ENCODE measurements around the gene CCDC106.

CCDC106 gene

GRCh38 chr19:55646889-55647731 lies 902 bp upstream of the CCDC106 start:
- TF ChIP-seq EZH2phosphoT487 (IDR thresholded peaks at IDR 0.05; ENCODE audit: low read length) (no peak), EZH2 (optimal IDR thresholded peaks at IDR 0.05; ENCODE audit: low read depth, low read length) (no peak)
- TF ChIP-seq, protein P1, sequence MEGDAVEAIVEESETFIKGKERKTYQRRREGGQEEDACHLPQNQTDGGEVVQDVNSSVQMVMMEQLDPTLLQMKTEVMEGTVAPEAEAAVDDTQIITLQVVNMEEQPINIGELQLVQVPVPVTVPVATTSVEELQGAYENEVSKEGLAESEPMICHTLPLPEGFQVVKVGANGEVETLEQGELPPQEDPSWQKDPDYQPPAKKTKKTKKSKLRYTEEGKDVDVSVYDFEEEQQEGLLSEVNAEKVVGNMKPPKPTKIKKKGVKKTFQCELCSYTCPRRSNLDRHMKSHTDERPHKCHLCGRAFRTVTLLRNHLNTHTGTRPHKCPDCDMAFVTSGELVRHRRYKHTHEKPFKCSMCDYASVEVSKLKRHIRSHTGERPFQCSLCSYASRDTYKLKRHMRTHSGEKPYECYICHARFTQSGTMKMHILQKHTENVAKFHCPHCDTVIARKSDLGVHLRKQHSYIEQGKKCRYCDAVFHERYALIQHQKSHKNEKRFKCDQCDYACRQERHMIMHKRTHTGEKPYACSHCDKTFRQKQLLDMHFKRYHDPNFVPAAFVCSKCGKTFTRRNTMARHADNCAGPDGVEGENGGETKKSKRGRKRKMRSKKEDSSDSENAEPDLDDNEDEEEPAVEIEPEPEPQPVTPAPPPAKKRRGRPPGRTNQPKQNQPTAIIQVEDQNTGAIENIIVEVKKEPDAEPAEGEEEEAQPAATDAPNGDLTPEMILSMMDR (IDR thresholded peaks at IDR 0.05; ENCODE audit: low read length), result no peak
- peaks cover 21% of the 10 kb centered on the region for H3K79me2 ChIP-seq (ENCODE audit: low read length)
- H3K27me3 ChIP-seq (replicated peaks; ENCODE audit: insufficient read depth, low read length), result no peaks in the 10 kb centered on the region
- peaks cover 13% of the 10 kb centered on the region for H3F3A ChIP-seq (ENCODE audit: insufficient read depth, low read length)
- H4K20me1 ChIP-seq (ENCODE audit: insufficient read depth, low read length), result no peaks in the 10 kb centered on the region
- no peak for DNase-seq
- no peaks in the 10 kb centered on the region for H3K9me2 ChIP-seq (replicated peaks; ENCODE audit: insufficient read depth, low read length)
- H2AFZ ChIP-seq (ENCODE audit: low read length), result peak overlapping the region; percentile 38; the same call in 1 of the 2 replicates
- H3K9ac ChIP-seq (ENCODE audit: low read length), result peak overlapping the region; percentile 64; the same call in 1 of the 2 replicates
- peak overlapping the region; percentile 61 for H3K4me3 ChIP-seq (ENCODE audit: low read length)
- H3K9me3 ChIP-seq (replicated peaks; ENCODE audit: insufficient read depth, low read length), result no peaks in the 10 kb centered on the region
- peak overlapping the region; percentile 49 for H3K4me2 ChIP-seq (ENCODE audit: low read depth, low read length)
- peaks cover 21% of the 10 kb centered on the region; the same call in 1 of the 2 replicates for H3K4me1 ChIP-seq (ENCODE audit: low read length)
- no peak overlapping the region for H3K27ac ChIP-seq (ENCODE audit: low read length)
- H3K36me3 ChIP-seq (replicated peaks; ENCODE audit: insufficient read depth, low read length), result no peaks in the 10 kb centered on the region

DNA sequence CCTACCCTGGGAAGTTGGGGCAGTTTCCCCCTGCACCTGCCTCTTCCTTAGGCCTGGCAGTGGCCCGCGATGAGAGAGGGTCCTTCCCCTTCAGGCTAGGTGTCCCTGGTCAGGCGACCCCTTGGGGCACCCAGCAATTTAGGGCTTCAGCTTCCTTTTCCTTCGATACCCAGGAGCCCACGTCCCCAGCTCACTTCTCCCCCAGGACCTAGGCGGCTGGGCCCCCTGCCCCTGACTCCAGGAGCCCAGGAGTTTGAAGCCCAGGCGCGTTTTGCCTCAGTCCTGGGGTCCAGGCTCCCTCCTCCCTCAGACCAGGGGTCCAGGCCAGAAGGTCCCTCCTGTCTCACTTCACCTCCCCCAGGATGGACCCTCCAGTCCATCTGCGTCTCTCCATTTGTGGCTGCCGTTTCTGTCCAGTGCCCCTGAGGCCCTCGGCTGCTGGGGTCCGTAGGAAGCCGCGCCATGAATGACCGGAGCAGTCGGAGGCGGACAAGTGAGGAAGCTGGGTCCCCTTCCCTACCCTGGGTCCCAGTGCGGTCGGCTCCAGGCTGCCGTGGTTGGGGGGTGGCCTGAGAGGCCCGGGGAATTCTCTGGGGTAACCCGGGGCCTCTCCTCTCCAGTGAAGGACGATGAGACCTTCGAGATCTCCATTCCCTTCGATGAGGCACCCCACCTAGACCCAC lies 714 bp downstream of the CCDC106 start:
- Histone ChIP-seq H3K27me3 (replicated peaks; ENCODE audit: insufficient read depth, low read length) (no peaks in the 10 kb centered on the region), H3K9me3 (replicated peaks; ENCODE audit: insufficient read depth, low read length) (no peaks in the 10 kb centered on the region), H3K27ac (ENCODE audit: low read length) (no peak overlapping the region), H3F3A (ENCODE audit: insufficient read depth, low read length) (peaks cover 10% of the 10 kb centered on the region), H2AFZ (ENCODE audit: low read length) (no peak overlapping the region), H3K36me3 (replicated peaks; ENCODE audit: insufficient read depth, low read length) (no peaks in the 10 kb centered on the region), H3K79me2 (ENCODE audit: low read length) (peaks cover 20% of the 10 kb centered on the region), H3K4me2 (ENCODE audit: low read depth, low read length) (peak overlapping the region; percentile 49; the same call in 1 of the 2 replicates), H4K20me1 (ENCODE audit: insufficient read depth, low read length) (no peaks in the 10 kb centered on the region), H3K9me2 (replicated peaks; ENCODE audit: insufficient read depth, low read length) (no peaks in the 10 kb centered on the region), H3K4me1 (ENCODE audit: low read length) (peaks cover 10% of the 10 kb centered on the region; the same call in 1 of the 2 replicates), H3K4me3 (ENCODE audit: low read length) (peak overlapping the region; percentile 61), H3K9ac (ENCODE audit: low read length) (peak overlapping the region; percentile 64; the same call in 1 of the 2 replicates)
- TF ChIP-seq, protein P1 (IDR thresholded peaks at IDR 0.05; ENCODE audit: low read length), result no peak
- TF ChIP-seq EZH2 (optimal IDR thresholded peaks at IDR 0.05; ENCODE audit: low read depth, low read length) (no peak), EZH2phosphoT487 (IDR thresholded peaks at IDR 0.05; ENCODE audit: low read length) (no peak)
- no peak for DNase-seq

DNA sequence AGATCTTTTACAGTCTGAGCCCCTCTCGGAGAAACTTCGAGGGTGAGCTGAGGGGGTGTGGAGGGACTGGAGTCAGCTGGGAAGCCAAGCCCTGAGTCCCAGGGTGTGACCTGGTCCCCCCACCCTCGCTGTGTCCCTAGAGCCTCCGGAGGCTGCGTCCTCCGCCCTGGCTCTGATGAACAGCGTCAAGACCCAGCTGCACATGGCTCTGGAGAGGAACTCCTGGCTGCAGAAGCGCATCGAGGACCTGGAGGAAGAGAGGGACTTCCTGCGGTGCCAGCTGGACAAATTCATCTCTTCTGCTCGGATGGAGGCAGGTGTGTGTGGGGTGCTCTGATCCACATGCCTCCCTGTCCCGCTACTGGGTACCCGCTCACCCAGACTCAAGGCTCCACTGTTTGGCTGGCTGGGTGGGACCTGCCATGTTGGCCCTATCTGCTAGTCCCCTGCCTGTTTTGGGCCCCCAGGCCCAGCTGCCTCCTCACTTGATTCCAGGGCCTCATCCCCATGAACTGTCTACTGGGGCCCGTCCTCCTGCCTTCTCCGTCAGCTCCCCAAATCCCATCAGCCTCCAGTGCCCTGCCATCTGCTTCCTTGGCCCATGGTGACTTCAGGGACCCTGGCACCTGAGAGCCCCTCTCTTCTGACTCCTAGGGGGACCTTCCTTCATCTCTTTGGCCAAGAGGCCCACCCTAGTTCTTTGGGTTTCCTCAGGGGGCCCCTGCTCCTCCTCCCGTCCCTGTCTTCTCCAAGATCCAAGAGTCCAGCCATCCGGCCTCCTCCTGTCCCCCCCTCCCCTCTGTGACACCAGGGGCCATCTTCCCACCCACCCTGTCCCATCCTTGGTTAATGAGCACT lies 1.5 kb downstream of the CCDC106 start:
- peaks cover 12% of the 10 kb centered on the region for H3K79me2 ChIP-seq (ENCODE audit: low read length)
- H3K9me3 ChIP-seq (replicated peaks; ENCODE audit: insufficient read depth, low read length), result no peaks in the 10 kb centered on the region
- H3K4me2 ChIP-seq (ENCODE audit: low read depth, low read length), result no peak overlapping the region
- no peak overlapping the region for H3K9ac ChIP-seq (ENCODE audit: low read length)
- H3K27me3 ChIP-seq (replicated peaks; ENCODE audit: insufficient read depth, low read length), result no peaks in the 10 kb centered on the region
- no peaks in the 10 kb centered on the region for H3K9me2 ChIP-seq (replicated peaks; ENCODE audit: insufficient read depth, low read length)
- no peak for DNase-seq
- no peak overlapping the region for H2AFZ ChIP-seq (ENCODE audit: low read length)
- peaks cover 4% of the 10 kb centered on the region; the same call in 1 of the 2 replicates for H3K4me1 ChIP-seq (ENCODE audit: low read length)
- H3K27ac ChIP-seq (ENCODE audit: low read length), result no peak overlapping the region
- no peak overlapping the region for H3K4me3 ChIP-seq (ENCODE audit: low read length)
- TF ChIP-seq EZH2 (optimal IDR thresholded peaks at IDR 0.05; ENCODE audit: low read depth, low read length) (no peak), EZH2phosphoT487 (IDR thresholded peaks at IDR 0.05; ENCODE audit: low read length) (no peak)
- TF ChIP-seq, protein P1 (IDR thresholded peaks at IDR 0.05; ENCODE audit: low read length), result no peak
- H3K36me3 ChIP-seq (replicated peaks; ENCODE audit: insufficient read depth, low read length), result no peaks in the 10 kb centered on the region
- H4K20me1 ChIP-seq (ENCODE audit: insufficient read depth, low read length), result no peaks in the 10 kb centered on the region
- H3F3A ChIP-seq (ENCODE audit: insufficient read depth, low read length), result peaks cover 10% of the 10 kb centered on the region

Data from MM.1S (cell line).